HG02852 (cell line): ENCODE results near the gene HAGHL.
"Not testable (repeated sequence)": the region's sequence is repeated elsewhere in the genome, so short reads cannot be mapped to it uniquely, and the experiment has no call there.

Source experiments
- ATAC-seq: cut with Tn5 transposase; IDR thresholded peaks from one replicate; pipeline ENCODE4 v1.9.1; 2021; ENCODE audit warnings: mild to moderate bottlenecking, moderate library complexity; ENCODE audit not compliant: unreplicated experiment

Gene HAGHL

DNA sequence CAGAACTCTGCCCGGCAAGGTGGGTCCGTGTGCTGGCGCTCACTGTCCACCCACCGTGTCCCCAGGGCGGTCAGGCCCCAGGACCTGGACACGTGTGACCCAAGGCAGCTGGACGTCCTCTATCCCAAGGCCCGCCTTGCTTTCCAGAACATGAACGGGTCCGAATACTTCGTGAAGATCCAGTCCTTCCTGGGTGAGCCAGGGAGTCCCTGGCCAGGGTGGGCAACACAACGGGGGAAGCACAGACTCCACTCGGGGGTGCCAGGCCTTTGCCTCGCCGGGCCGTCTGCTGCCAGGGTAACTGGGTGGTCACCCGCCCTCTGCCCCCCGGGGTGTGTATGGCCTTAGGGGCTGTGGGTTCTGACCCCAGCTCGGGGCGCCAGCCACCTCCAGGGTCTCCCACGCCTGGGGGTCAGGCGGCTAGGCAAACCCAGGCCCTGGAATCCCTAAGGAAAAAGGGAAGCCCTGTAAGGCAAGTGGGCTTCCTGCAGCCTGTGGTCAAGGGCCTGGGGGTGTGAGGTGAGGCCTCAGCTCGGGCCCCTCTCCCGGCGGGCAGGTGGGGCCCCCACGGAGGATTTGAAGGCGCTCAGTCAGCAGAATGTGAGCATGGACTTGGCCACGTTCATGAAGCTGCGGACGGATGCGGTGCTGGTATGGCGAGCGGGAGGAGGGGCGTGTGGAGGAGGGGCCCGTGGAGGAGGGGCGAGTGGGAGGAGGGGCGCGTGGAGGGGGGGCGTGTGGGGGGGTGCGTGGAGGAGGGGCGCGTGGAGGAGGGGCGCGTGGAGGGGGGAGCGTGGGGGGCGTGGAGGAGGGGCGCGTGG, 40.1 kb downstream of the HAGHL start:
- ATAC-seq: no peak

DNA sequence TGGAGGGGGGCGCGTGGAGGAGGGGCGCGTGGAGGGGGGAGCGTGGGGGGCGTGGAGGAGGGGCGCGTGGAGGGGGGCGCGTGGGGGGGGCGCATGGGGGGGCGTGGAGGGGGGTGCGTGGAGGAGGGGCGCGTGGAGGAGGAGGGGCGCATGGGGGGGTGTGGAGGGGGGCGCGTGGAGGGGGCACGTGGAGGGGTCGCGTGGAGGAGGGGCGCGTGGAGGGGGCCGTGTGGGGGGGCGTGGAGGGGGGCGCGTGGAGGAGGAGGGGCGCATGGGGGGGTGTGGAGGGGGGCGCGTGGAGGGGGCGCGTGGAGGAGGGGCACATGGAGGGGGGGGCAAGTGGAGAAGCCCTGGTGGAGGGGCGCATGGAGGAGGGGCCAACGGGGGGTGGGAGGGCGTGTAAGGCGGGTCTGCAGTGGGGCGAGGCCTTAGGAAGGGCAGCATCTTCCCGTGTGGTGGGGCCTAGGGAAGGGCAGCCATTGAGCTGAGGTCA, 40.9 kb downstream of the HAGHL start:
- no peak for ATAC-seq

DNA sequence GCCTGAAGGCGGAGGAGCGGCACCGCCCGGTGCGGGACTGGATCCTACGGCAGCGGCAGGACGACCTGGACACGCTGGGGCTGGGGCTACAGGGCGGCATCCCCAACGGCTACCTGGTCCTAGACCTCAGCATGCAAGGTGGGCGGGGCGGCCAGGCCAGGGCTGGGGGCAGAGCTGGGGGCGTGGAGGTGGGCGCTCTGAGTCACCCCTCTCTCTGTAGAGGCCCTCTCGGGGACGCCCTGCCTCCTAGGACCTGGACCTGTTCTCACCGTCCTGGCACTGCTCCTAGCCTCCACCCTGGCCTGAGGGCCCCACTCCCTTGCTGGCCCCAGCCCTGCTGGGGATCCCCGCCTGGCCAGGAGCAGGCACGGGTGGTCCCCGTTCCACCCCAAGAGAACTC, 41.5 kb downstream of the HAGHL start:
- no peak for ATAC-seq

DNA sequence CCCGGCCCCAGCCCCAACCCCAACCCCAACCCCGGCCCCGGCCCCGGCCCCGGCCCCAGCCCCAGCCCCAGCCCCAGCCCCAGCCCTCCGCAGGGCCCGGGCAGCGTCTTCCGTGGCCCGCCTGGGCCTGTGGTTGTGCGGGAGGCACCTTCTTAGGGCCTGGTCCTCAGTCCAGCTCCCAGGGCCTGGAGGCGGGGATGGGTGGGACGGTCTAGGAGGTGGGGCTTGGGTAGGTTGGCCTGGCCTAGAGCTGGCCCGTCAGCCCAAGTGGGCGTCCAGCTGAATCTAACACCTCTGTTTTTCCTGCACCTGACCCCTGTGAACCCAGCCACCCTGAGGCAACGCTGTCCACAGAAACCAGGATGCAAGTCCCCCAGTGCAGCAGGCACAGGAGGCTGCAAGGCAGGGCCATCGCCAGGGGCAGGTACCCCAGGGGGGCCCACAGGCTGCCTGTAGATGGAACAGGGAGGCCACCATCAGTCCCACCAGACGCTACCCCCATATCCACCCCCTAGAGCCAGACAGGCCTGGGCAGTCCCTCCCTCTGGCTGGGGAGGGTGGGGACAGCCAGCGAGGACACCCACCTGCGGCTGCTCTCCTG, 42.4 kb downstream of the HAGHL start:
- ATAC-seq: no peak

DNA sequence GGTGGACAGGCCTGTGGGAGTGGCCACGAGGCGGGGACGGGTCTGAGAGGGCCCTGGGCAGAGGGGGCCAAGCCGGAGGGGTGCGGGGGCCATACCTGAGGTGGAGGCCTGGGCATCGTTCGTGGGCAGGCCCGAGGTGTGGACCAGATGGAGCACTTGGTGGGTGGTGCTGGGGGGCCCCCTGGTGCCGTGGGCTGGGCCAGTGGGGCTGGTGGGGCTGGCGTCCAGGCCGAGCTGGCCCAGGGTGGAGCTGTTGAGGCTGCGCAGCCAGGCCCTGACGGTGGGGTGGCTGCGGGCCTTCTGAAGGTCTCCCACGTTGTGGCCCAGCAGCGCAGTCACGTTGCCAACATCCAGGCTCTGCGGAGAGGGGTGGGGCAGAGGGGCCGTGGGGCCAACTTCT, 43.0 kb downstream of the HAGHL start:
- no peak for ATAC-seq

DNA sequence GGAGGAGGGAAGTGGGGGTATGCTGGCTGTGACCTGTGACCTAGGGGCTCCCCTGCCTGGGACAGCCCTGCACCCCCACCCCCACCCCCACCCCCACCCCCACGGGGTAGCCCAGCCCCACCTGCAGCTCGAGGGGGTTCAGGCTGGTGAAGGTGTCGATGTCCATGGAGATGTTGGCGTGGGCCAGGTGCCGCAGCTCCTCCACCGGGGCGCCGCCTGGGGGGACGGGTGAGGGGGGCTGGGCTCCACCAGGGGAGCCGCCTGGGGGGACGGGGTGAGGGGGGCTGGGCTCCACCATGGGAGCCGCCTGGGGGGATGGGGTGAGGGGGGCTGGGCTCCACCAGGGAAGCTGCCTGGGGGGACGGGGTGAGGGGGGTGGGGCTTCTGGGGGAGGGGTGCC, 43.5 kb downstream of the HAGHL start:
- ATAC-seq: no peak

DNA sequence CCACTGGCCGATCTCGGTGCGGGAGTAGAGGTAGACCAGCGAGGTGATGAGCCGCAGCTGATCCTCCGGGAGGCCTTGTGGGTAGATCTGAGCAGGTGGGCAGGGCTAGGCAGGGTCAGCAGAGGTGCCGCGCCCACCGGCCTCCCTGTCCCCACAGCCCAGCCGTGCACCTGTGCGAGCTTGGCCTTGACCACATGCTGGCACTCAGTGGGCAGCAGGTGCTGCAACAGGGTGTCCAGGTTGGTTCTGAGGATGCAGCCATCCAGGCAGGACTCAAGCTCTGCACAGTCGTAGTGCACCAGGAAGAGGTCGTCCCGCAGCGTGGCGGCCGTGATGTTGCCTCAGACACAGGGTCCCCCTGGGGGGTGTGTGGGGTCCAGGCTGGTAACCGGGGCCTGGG, 46.1 kb downstream of the HAGHL start:
- ATAC-seq: no peak

DNA sequence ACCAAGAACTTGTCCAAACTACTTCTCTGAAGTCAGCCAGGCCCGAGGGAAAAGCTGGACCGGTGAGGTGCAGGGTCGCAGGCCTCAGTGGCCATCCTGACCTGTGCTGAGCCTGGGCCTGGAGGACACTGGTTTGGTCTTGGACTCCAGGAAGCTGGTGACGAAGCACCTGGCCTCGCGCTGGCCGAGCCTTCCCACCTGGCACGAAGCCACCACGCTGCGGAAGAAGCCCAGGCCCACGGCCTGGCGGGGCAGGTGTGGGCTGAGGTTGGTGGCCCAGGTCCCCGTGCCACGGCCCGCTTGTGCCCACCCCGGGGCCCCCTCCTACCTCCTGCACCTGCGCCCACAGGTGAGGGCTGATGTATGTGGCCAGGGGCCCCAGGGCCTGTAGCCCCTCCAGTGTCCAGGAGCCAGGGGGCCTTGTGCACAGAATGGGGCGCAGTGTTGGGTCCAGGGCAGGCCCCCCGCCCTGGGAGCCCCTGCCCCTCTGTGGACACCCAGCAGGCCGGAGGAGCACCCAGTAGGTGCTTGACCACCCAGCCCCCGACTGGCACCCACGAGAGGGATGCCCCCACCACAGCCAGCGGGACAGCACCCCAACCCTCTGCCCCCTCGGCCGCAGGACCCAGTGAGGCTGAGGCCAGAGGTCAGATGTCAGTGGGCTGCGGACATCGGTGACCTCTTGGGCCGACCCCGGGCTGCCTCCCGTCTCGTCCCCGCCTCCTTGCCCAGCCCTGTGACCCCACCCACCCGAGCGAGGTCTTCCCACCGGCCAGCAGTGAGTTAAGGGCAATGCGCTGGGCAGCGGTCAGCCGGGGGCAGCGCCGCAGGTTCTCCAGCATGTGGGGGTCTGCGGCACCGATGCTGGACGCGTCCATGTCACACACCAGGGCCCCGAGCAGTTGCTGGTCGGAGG, 47.4 kb downstream of the HAGHL start:
- ATAC-seq: no peak

DNA sequence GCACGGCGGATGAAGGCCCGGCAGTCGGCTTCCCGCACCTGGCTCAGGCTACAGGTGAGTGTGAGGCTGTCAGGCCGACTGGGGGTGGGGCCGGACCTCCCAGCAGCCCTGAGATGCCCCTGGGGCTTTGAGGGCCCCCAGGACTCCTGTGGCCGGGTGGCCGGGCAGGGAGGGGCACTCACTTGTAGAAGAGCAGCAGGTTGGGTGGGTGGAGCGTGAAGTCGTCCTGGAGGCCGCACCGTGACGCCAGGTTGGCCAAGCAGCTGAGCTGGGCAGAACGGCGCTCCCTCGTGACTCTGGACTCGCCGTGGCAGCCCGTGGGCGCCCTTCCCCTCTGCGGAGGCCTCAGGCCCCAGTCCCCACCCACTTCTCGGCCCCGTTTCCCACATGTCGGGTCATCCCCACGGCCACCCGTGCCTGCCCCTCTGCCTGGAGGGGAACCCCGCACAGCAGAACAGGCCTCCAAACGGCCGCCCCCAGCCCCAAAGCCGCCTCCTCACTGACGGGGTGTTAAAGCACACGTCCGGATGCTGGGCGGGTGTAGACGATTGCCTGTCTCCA, 48.4 kb downstream of the HAGHL start:
- ATAC-seq: no peak

DNA sequence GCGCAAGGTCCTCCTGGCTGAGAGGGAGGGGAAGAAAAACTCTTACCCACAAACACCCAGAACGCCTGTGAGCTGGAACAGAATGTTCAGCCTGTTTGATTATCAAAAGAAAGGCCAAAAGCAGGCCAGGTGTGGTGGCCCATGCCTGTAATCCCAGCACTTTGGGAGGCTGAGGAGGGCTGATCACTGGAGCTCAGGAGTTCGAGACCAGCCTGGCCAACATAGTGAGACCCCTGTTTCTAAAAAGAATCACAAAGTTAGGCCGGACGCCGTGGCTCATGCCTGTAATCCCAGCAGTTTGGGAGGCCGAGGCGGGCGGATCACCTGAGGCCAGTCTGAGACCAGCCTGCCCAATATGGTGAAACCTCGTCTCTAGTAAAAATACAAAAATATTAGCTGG, 49.4 kb downstream of the HAGHL start:
- ATAC-seq: not testable (repeated sequence)

DNA sequence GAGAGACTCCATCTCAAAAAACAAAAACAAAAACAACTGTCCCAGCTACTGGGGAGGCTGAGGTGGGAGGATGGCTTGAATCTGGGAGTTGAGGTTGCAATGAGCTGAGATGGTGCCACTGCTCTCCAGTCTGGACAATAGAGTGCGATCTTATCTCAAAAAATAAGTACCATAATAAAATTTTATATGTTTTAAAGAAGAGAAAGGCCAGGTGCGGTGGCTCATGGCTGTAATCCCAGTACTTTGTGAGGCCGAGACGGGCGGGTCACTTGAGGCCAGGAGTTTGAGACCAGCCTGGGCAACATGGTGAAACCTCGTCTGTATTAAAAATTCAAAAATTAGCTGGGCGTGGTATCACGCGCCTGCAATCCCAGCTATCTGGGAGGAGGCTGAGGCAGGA, 49.9 kb downstream of the HAGHL start:
- ATAC-seq: no peak

DNA sequence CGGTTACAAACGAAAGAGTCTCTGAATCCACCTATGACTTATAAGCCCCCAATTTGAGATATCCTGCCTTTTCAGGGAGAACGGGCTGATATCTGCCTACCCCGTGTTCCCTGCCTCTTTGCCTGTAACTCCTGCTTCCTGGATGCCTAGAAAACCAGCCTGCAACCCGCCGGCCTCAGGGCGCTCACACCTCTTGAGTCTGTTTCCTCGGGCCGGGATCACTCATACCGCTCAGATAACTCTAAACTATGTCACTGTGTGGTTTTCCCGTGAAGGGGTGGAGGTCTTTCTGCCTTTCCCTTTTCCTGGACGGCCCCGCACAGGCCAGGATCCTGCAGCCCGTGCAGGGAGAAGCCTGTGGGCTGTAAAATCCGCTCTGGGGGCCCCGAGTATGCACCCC, 50.9 kb downstream of the HAGHL start:
- no peak for ATAC-seq

DNA sequence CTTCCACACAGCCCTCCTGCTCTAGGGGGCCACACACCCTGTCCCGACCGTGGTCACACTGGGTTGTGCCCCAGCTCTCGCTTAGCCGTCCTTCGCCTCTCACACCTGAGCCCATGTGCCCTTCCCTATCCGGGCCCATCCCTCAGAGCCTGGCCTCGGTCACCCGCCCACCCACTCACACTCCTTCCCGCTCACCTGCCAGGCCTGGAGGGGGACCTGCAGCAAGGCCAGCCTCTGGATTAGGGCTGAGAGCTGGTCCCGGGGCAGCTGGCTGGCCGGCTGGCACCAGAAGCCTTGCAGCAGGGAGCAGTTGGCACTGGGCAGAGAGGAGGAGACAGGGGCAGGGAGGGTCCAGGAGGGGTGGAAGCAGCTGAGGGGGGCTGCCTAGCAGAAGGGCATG, 51.5 kb downstream of the HAGHL start:
- no peak for ATAC-seq

DNA sequence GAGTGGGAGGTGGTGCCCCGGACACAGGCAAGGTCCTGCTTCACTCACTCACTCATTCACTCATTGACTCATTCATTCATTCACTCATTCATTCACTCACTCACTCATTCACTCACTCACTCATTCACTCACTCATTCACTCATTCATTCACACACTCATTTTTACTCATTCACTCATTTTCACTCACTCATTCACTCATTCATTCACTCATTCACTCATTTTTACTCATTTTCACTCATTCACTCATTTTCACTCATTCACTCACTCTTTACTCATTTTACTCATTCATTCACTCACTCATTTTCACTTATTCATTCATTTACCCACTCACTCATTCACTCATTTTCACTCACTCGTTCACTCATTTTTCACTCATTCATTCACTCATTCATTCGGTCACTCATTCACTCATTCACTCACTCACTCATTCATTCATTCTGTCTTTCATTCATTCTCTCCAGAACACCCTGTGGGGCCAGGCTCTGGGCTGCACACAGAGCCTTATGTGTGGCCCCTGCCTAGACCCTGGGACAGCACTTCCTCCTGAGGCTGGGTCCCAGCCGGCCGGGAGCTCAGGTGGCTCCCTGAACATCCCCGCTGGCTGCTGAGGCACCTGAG, 52.1 kb downstream of the HAGHL start:
- no peak for ATAC-seq
